ENCODE measurements around the gene ATG12. TPM values are rescaled to one million over a fixed set of nuclear protein-coding genes. Genes with fewer than 3 reads are reported as not detected.
"Not testable (repeated sequence)": the region's sequence is repeated elsewhere in the genome, so short reads cannot be mapped to it uniquely, and the experiment has no call there.

ATG12 gene
- polyA plus RNA-seq, 12 donors, result 39.9 to 72.5 (median 61.9) TPM; not detected in 1

DNA sequence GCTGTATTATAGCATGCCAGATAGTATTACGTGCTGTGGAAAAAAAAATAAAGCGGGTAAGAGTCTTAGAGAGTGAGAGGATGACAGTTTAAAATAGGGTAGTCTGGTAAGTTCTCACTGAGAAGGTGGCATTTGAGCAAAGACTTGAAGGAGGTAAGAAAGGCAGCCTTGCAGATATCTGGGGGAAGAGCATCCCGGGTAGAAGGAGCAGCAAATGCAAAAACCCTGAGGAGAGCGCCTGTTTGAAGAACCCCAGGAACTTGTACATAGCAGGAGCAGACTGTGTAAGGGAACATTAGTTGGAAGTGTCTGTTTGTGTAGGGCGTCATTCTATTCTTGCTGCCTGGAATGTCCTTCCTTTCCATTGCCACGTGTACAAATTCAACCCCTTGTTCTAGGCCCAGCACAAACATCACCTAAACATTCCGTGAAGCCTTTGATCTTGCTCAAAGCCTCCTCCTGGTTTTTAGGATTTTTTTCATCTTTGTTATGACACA lies 3.0 kb upstream of the ATG12 start:
- DNase-seq, result no peak

DNA sequence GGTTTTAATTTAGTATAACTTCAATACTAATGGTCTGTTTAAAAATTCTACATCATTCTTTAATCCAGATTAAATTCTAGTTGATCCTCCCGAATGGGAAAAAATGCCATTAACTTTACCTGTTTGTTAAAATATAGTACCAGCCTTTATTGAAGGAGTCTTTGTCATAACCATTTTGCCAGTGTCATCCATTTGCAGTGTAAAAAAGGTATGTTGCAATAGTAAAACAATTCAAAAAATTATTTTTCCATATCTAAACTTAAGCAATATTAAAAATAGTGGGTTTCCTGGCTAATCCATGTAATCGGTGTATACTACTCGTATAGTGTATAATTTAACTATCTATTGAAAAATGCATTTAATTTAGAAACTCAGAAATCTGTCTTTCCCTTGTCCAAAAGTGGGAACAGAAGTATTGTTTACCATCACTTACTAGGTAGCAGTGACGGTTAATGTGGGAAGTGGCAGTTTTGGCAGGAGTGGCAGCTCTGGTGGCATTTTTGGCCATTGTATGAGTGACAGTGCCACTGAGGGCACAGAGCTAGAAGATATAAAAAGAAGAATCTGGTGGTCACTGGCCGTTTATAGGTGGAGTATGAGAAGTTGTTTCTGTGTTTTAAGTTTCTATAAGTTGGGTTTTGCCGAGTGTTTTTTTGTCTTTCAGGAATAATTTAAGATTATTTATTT lies 2.2 kb upstream of the ATG12 start:
- no peak for DNase-seq

DNA sequence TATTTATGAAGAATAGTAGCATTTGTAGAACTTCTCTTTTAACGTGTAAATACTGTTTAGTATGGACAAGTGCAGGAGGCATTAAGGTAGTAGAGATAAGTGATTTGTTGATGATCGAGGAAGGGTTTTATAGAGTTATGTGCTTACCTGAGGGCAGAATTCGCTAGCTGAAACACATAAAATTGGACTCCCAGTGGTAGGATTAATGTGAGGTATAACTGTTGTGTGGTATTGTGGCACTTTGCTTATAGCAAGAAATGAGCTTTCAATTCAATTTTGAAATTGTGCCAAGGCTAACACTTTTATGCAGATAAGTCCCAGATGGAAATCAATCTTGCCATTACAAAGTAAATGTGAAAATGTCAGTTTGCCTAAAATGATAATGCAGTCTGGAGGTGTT lies 1.6 kb upstream of the ATG12 start:
- DNase-seq, result no peak

DNA sequence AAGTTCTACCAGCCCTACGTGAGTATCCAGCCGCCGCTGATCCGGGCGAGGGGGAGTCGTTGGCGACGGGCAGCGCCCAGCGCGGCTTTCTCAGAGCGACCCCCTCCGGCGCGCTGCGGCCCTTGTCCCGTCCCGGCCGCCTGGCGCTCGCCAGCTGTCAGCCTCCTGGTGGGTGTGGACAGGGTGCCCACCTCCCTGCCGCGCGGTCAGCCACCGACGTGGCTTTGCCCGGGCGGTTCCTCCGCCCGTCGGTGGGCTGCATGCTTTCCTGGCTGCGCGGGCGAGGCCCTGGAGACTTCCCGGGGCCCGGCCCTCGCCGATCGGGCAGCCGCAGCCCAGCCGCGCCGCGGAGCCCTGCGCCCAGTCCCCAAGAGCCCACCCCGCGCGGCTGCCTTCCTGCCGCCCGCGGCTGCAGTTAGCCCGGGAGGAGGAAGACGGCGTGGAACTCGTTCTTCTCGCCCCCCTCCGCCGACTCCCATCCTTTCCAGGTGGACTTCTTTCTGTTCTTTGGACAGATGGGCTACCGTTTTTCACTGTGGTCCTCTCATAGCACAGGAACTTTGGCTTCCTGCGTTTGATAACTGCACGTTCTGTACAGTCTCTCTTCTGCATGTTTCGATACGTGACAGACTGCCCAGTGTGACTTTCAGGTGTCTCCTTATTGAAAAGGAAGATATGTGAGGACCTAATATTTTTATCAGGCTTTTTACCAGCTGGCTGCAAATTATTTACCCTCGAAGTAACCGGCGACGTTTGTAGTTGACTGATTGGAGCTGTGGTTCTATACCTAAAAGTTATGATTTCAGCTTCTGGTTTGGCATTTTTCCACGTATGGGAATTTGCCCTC lies 947 bp upstream of the ATG12 start:
- peak; percentile 49 for DNase-seq

DNA sequence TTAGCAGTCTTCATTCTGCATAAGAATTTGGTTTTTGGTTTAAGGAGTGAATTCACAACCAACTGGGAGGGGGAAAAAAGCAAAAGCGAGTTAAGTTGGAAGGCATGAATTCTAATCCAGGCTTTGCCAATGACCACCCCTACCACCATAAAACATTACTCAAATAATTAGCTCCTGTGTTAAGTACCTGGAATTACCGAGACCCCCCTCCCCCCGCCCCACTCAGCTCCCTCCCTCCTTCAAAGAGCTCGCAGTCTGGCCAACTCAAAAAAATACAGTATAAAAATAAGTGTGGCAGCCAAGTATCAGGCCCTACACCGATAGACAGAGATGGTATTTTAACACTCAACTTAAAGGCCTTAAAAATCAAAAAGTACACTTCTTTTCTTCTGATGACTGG lies 492 bp downstream of the ATG12 start:
- no peak for DNase-seq

DNA sequence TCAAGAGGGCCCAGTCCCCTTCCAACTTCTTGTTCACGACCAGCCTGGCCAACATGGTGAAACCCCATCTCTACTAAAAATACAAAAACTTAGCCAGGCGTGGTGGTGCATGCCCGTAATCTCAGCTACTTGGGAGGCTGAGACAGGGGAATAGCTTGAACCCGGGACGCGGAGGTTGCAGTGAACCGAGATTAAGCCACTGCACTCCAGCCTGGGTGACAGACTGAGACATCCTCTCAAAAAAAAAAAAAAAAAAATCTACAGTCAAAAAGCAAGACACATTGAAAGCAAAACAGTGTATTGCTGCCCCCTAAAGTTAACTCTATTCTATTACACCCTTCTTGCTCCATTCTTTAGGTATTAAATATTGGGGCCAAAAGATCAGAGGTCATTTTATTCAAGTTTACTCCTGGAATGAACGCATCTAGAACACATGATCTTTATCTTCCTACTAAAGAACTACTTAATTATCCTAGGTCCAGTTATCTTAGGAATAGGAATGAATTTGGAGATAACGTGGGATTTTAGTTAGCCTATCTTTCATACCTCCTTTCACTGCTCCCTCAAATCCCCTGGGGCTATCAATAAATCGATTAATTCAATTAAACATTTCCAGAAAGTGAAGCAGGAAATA lies 2.4 kb downstream of the ATG12 start:
- peak; percentile 54 for DNase-seq

DNA sequence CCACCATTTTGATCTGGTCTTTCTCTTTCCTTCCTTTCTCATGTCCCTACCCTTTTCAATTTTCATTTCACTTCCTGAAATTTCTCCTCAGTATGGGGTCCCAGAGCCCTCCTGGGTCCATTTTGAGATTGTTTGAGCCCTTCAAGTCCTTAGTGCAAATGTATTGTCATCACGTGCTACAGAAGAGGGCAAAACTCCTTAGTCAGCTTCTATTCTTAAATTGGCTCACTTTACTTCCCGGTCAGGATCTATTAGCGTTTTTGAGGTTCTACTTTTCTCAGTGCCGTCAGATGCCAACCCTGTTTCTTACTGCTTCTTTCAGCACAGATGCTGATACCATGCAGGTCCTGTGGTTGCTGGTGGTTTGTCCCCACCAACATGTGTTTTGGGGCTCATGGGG lies 5.9 kb downstream of the ATG12 start:
- DNase-seq, result no peak

DNA sequence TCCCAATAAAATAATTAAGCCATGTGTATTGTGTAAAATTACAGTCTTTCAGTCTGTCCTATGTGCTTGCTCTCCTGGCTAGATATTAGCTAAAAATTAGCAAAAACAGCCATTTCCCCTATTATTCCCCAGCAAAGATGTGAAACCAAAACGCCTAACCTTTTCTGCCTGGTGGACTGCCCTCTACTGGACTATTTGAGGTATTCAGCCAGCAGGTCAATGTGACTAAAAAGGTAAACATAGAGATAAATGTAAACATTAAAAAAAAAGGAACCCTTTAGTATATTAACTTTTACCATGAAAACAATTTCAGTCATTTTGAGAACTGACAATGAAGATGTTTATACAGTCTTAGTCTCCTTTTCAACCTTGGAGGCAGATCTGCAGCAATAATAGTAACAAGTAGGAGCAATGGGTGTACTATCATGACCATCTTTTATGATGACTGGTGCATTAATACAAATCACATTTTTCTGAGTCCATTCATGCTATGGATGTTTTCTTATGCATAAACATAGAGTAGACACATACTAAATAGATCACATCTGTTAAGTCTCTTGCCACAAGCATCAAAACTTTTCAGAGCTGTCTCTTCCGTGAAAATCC lies 10.1 kb downstream of the ATG12 start:
- DNase-seq, result peak; percentile 44

DNA sequence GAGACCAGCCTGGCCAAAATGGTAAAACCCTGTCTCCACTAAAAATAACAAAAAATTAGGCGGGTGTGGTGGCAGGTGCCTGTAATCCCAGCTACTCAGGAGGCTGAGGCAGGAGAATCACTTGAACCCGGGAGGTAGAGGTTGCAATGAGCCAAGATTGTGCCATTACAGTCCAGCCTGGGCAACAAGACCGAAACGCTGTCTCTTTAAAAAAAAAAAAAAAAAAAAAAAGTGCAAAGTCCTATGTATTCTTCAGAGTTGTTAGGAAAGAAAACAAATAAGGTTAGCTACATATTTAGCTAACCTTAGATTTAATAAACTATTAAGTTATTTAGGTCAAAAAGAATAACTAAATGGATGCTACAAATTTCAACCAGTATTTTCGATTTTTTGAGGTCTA lies 11.5 kb downstream of the ATG12 start:
- DNase-seq, result no peak

DNA sequence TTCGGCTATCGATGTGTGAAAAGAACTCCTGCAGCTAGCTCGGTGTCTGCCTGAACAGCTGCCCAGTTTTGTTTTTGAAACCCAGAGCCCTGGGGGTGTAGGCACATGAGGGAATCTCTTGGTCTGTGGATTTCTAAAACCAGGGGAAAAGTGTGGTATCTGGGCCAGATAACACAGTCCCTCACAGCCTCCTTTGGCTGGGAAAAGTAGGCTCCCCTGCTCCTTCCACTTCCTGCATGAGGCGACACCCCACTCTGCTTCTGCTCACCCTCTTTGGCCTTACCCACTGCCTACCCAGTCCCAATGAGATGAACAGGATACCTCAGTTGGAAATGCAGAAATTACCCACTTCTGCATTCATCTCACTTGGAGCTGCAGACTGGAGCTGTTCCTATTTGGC lies 15.4 kb downstream of the ATG12 start:
- DNase-seq, result no peak

DNA sequence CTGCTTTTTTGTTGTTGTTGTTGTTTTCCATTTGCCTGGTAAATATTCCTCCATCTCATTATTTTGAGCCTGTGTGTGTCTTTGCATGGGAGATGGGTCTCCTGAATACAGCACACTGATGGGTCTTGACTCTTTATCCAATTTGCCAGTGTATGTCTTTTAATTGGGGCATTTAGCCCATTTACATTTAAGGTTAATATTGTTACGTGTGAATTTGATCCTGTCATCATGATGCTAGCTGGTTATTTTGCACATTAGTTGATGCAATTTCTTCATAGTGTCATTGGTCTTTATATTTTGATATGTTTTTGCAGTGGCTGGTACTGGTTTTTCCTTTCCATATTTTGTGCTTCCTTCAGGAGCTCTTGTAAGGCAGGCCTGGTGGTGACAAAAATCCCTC lies 16.4 kb downstream of the ATG12 start:
- not testable (repeated sequence) for DNase-seq

DNA sequence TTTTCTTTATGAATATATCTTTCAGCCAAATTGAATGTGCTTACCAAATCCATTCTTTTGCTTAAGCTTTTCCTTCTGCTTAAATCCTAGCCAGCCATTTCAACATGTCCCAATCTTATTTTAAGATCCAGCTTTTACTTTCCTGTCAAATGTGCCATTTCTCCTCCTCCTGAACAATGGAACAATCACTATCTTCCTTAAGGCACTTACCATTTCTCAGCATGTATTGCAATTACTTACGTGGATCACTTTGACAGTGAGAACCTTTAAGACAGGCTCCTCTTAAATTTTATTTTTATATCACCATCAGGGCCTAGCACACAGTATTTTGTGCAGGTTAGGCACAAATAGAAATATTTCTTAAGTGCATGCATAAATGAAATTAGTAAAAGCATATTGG lies 20.5 kb downstream of the ATG12 start:
- DNase-seq, result no peak

DNA sequence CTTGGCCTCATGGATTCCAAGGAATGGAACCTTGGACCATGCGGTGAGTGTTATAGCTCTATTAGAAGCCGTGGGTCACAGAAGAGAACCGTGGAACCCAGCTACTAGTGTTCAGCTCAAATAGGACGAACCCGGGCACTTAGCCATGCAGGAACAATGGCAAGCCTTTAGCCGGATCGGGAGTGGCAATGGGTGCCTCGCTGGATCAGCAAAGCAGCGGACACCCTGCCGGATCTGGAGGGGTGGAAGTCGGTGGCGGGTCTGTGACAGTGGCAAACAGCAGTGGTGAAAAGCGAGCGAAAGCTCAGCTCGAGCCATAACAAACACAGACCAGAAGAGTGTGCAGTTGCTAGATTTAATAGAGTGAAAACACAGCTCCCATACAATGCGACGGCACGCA lies 22.5 kb downstream of the ATG12 start:
- no peak for DNase-seq

DNA sequence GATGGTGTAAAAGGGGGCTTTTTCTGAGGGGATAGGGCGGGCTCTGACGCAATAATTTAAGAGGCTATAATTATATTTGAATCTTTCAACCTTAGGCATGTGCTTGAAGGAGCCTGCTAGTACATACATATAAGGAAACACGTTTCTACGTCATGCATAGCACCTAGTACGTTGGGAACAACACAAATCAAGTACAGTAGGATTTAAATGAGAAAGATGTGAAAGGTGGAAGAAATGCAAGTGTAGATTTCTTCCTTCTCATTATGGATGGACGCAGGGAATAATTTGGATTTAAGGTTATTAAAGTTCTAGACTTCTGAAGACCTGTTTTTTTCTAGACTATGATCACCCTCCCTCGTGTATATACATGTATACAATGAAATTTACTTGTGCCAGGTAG lies 24.0 kb downstream of the ATG12 start:
- no peak for DNase-seq

DNA sequence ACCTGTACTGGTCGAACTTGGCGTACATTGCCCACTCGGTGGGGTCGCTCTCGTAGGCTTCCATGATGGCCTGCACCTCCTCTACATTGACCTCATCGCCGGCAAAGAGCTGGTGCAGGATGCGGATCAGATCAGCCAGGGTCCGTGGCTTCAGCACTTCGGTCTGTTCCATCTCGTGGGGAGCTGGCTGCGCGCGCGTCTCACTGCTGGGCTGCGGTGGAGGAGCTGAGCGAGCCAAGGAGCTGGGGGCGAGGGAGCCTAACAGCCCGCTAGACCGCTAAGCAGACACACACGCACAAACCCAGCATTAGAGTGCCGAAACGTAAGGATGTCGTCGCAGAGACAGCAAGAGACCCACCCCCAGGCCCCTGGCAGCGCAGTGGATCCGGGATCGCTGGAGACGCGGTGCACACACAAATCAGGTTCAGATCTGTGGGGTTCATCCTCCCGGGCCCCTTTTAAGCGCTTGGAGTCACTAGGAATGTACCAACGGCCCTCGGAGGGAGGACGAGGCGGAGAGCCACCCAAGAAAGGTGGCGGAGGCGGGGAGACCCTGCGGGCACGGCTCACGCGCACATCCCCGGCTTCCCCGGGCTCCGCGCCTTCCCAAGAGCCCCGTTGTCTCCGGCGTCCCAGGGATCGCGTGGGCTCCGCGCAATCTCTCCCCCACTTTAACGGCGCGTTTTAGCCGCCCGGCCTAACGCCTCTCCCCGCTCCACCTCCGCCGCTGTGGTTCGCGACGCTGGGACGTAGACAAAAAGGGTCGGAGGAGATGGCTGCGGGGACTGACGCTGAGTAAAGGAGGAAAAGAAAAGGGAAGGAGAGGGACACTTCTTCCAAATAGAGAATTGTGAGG lies 24.9 kb downstream of the ATG12 start, which contains the start of gene CDO1:
Gene CDO1, minus strand, starts transcription at position 434 of the 856 bp plus-strand sequence. Its CDS starts 262 bp downstream, at position 172.
- DNase-seq, result peak; percentile 91

DNA sequence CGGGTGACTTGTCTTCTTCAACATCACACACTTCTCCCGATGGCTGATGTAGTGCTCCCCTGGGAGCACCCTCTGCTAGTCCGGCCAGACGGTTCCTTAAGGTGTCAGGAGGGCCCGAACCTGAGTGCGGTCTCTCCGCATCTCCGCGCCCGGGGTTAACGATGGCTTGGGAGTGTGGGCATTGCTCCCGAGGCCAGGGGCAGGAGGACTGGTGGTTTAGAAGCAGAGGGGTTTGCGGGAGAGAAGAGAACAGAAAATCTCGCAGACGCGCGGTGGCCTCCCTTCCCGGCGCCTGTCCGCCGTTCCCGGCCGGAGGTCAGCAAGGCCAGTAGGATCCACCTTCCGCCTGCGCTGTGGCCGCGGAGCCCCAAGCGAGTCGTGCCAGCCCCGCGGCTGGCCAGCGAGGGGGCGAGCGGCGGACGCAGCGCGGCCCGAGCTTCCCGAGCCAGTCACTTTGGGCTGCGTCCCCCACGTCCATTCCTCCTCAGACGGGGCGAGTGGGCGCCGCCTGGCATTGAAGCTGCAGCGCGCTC lies 25.6 kb downstream of the ATG12 start:
- DNase-seq, result peak; percentile 35

DNA sequence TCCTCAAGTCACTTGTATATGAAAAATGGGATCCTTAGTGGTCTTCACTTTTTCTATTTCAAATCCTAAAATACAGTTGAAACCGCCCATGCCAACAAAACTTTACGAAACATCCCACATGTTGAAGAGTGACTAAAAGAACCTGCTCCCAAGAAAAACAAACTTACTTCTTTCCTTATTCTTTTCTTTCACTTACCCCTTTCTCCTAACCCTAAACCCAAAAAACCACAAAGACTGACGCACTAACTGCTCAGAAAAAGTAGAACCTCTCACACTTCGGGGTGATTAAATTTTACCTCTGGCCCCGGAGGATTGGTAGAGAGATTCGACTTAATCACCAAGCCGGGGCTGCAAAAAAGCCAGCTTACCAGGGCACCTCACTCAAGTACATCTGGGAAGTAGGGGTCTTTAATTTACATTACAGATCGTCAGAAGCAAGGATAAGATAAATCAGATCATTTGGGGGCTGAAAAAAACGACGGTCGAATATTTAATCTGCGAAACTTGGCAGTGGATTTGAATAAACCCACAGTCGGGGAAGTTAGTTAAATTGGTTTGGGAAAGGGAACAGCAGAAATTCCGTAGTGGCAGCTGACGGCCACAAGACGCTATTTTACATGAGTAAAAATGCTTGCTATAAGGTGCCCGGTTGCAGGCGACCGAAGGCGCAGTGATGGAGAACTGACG lies 26.2 kb downstream of the ATG12 start:
- no peak for DNase-seq

DNA sequence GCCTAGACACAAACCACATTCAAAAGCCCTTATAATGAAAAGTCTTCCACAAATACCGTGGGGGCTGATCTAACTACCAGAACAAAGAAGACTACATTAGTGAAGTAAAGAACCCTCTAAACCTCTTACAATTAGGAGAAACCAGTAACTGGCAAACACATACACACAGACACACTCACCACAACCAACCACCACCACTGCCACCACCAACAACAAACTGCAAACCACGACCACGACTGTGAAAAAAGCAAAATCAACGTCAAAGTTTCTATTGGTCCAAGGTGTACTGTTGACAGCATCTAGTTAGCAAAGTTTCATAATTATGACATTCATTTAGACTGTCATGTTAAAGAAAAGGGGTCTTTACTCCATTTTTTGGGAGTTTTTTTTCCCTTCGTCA lies 27.6 kb downstream of the ATG12 start:
- no peak for DNase-seq

DNA sequence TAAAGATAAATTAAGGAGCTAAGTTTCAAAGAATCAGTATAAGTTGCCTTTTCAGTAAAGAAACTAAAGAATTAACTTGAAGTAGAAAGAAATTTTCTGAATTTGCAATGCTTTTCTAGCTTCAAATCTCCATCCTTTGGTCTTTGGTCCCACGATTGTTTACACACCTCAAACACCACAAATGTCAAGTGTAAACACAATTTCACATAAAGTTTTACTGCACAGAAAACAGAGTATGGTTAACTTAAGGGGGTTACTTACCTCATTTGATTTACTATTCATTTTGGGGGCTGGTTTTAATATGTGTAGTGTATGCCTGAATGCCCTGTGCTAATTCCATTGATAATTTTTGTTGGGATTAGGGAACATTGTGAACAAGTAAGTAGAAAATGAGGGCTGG lies 29.0 kb downstream of the ATG12 start:
- DNase-seq, result no peak

DNA sequence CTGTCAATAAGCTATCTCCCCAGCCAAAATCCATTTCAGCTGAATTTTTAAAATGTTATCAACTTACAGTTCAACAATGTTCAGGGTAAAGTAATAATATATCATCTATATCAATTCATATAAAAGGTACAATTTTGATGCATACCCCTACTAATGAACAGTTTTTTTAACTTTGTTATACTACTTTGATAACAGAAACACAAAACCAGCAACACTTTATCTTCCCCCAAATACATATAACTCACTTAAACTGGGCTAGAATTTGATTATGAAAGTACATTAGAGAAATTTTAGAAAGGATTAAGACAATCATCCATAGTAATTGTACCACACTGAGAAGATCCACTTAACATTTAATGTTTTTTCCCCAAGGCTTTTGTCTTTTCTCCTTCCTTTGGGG lies 30.0 kb downstream of the ATG12 start:
- no peak for DNase-seq
